Measurements from ENCODE around the gene COMT.

The COMT gene

DNA sequence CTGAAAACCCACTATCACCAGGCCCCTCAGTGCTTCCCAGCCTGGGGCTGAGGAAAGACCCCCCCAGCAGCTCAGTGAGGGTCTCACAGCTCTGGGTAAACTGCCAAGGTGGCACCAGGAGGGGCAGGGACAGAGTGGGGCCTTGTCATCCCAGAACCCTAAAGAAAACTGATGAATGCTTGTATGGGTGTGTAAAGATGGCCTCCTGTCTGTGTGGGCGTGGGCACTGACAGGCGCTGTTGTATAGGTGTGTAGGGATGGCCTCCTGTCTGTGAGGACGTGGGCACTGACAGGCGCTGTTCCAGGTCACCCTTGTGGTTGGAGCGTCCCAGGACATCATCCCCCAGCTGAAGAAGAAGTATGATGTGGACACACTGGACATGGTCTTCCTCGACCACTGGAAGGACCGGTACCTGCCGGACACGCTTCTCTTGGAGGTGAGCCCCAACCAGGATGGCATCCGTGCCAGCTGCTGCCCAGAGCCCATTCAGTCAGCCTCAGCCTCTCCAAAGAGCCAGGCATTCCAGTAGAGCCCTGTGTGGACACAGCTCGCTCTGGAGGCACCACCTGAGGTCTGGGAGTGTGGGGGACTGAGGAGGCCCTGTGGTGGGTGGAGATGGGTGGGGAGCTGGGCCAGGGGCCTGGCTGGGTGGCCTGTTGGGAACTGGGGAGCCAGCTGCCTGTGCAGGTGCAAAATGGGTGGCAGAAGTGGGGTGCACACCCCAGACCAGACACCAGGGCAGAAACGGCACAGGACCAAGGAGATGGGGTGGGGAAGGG, 22.5 kb downstream of the COMT start:
- TF ChIP-seq, protein P1, sequence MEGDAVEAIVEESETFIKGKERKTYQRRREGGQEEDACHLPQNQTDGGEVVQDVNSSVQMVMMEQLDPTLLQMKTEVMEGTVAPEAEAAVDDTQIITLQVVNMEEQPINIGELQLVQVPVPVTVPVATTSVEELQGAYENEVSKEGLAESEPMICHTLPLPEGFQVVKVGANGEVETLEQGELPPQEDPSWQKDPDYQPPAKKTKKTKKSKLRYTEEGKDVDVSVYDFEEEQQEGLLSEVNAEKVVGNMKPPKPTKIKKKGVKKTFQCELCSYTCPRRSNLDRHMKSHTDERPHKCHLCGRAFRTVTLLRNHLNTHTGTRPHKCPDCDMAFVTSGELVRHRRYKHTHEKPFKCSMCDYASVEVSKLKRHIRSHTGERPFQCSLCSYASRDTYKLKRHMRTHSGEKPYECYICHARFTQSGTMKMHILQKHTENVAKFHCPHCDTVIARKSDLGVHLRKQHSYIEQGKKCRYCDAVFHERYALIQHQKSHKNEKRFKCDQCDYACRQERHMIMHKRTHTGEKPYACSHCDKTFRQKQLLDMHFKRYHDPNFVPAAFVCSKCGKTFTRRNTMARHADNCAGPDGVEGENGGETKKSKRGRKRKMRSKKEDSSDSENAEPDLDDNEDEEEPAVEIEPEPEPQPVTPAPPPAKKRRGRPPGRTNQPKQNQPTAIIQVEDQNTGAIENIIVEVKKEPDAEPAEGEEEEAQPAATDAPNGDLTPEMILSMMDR (IDR thresholded peaks at IDR 0.05; ENCODE audit: low read depth, low read length), result no peak
- in situ Hi-C loops (cut with HindIII; ENCODE audit: low sequenced_read_pairs), result no loop called here
- DNase-seq (ENCODE audit: low read depth, low spot score), result no peak
- no peak overlapping the region for H3K4me3 ChIP-seq (ENCODE audit: low read depth, low read length)

DNA sequence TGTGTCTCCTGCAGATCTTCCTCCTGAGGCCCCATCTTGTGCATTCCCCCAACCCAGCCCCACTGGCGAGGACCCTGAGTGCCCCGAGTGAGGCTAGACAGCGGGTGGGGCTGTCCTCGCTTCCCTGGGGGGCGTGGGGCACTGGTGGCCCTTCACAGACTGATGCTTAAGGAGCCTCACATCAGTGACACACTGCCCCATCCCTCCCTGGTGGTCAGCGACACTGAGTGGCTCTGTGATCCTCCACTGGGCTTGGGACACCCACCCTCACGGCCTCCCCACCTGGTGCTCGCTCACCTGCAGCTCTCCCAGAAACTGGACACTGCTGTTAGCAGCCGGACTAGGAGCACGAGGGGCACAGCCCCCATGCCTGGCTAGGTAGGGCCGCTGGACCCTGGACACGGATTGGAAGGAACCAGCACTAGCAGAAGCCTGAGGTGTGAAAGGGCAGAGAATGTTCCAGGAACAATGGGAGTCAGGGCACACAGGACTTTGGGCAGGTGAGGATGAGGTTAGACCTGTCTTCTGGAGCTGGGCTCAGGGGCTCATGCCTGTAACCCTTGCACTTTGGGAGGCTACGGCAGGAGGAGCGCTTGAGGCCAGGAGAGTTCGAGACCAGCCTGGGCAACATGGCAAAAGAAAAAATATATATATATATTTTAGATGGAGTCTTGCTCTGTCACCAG, 23.3 kb downstream of the COMT start:
- H3K4me3 ChIP-seq (ENCODE audit: low read depth, low read length), result no peak overlapping the region
- DNase-seq (ENCODE audit: low read depth, low spot score), result no peak
- in situ Hi-C loops (cut with HindIII; ENCODE audit: low sequenced_read_pairs), result no loop called here

DNA sequence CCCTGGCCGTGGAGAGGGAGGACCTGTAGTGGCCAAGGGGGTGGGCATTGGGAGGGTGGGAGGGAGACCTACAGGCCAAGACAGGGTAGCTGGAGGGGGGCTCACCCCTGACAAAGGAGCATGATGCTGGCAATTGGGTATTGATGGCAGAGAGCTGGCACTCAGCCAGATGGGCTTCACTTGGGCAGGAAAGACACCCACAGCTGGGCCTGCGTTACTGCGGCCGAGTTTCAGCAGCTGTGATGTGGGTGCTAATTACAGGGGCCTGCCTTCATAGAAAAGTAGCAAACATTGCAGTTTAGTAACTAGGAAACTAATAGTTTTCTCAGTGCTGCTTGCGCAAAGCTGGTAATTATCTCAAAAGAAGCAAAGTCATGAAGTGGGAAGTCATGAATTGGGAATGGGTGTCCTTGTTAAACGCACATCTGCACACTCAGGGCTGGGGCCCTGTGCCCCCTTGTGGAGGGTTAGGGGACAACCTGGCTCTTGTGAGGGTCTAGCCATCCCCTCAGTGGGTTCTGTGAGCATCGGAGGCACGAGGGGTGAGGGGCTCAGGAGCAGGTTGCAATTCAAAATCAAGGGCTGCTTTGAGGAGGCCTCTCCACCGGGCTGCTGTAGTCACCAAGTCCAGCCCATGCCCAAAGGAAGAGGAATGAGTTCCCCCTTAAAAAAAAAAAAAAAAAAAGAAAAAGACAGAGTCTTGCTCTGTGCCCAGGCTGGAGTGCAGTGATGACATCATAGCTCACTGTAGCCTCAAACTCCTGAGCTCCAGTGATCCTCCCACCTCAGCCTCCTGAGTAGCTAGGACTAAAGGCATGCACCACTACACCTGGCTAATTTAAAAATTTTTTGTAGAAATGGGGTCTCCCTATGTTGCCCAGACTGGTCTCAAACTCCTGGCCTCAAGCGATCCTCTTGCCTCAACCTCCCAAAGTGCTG, 24.5 kb downstream of the COMT start:
- in situ Hi-C loops (cut with HindIII; ENCODE audit: low sequenced_read_pairs), result no loop called here
- DNase-seq (ENCODE audit: low read depth, low spot score), result no peak
- TF ChIP-seq, protein P1 (IDR thresholded peaks at IDR 0.05; ENCODE audit: low read depth, low read length), result peak; percentile 54
- H3K4me3 ChIP-seq (ENCODE audit: low read depth, low read length), result no peak overlapping the region

More for the DNA sequence above, 23.3 kb downstream of the COMT start:
- TF ChIP-seq, protein P1 (IDR thresholded peaks at IDR 0.05; ENCODE audit: low read depth, low read length), result no peak

DNA sequence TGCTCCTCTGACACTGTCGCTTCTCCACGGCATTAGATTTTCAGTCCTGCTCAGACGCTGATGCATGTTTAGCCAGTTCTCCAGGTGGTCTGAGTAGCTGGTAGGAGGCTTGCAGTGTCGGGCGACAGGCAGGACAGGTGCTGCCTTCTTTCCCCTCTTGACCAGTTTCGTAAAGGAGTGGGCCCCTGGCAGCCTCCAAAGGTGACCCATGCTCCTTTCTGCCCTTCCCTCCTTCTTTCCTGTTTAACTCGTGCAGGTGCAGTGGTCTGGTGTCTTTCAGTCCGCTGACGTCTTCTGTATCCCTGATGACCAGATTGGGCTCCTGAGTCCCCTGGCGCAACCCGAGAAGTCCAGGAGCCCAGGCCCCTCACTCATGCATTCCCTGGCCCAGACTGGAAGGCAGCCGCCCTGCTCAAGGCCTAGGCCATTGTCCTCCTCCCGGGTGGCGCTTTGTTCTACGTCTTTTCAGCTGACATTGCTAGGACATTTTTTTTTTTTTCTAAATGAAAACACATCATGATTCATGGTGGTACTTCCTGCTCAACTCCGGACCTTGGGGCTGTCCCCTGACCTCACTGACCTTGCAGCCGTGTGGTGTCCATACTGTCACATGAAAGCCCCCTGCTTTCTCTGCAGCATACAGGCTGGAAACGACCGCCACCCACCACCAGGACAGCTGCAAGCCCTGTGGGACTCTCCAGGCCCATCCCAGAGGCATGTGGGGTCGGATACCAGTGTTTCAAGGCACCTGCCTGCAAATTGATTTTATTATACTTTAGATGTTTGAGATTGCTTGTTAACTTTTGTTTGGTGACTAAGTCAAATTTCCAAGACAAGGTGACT, 25.6 kb downstream of the COMT start:
- DNase-seq (ENCODE audit: low read depth, low spot score), result no peak
- in situ Hi-C loops (cut with HindIII; ENCODE audit: low sequenced_read_pairs), result no loop called here
- no peak overlapping the region for H3K4me3 ChIP-seq (ENCODE audit: low read depth, low read length)
- TF ChIP-seq, protein P1 (IDR thresholded peaks at IDR 0.05; ENCODE audit: low read depth, low read length), result no peak

DNA sequence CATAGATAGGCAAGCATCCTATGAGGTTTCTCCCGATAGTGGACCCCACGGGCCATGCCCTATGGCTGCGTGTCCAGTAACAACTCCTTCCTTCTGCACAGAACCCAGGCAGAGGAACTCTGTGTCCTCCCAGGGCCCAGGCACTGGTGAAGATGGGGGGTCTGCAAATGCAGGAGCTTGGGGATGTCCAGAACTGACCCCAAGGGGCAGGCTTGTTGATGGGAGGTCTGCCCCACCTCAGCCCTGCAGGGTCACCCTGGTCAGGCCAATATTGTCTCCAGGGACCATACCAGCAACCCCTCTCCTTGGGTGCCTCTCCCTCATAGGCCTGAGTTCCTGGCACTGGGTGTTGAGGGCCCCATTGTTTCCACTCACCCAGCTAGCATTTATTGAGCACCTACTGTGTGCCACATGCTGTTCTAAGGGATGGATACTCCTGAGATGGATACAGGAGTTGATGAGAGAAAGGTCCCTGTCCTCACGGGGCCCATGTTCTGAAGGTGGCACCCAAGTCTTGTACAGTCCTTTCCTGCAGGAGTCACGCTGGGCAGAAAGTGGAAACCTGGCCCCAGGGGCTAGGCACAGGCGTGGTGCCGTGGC, 26.4 kb downstream of the COMT start:
- in situ Hi-C loops (cut with HindIII; ENCODE audit: low sequenced_read_pairs), result no loop called here
- TF ChIP-seq, protein P1 (IDR thresholded peaks at IDR 0.05; ENCODE audit: low read depth, low read length), result no peak
- DNase-seq (ENCODE audit: low read depth, low spot score), result no peak
- no peak overlapping the region for H3K4me3 ChIP-seq (ENCODE audit: low read depth, low read length)

Data from astrocyte of the spinal cord (primary cell).